ENCODE results near the gene SLC6A11. TPM values are rescaled to one million over a fixed set of nuclear protein-coding genes. Genes with fewer than 3 reads are reported as not detected.

The SLC6A11 gene
- total RNA-seq, 1 donor = not detected

DNA sequence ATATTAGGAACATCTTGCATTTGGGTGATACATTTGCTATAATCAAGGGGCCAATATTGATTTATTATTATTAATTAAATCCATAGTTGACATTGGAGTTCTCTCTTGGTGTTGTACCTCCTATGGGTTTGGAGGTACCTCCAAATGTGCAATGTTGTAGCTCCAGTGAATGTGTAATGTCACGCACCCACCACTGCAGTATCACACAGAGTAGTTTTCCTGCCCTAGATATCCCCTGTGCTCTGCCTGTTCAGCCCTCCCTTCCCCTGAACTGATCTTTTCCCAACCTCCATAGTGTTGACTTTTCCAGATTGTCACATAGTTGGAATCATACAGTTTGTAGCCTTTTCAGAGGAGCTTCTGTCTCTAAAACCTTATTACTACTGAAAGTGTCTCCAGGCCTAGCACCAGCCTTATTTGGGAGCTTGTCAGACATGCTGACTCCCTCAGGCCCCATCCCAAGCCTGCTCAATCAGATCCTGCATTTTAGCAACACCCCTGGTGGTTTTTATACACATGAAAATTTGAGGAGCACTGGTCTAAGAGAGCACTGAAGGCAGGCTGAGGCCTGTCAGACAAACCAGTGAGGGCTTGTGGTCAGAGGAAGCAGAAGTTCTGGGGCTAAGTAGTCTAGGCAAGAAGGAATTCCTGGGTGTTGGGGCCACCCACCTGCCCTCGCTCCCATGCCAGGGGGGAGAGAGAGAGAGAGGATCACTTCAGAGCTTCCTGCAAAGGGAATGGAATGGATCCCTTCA, 73.4 kb downstream of the SLC6A11 start:
- TF ChIP-seq, protein P1, sequence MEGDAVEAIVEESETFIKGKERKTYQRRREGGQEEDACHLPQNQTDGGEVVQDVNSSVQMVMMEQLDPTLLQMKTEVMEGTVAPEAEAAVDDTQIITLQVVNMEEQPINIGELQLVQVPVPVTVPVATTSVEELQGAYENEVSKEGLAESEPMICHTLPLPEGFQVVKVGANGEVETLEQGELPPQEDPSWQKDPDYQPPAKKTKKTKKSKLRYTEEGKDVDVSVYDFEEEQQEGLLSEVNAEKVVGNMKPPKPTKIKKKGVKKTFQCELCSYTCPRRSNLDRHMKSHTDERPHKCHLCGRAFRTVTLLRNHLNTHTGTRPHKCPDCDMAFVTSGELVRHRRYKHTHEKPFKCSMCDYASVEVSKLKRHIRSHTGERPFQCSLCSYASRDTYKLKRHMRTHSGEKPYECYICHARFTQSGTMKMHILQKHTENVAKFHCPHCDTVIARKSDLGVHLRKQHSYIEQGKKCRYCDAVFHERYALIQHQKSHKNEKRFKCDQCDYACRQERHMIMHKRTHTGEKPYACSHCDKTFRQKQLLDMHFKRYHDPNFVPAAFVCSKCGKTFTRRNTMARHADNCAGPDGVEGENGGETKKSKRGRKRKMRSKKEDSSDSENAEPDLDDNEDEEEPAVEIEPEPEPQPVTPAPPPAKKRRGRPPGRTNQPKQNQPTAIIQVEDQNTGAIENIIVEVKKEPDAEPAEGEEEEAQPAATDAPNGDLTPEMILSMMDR (IDR thresholded peaks at IDR 0.05; ENCODE audit: extremely low read depth, low read depth, low read length) = no peak
- no peaks in the 10 kb centered on the region for H3K36me3 ChIP-seq (ENCODE audit: insufficient read depth, low read length)
- H3K9me3 ChIP-seq (ENCODE audit: low read depth, low read length) = peaks cover 6% of the 10 kb centered on the region
- no peak overlapping the region for H3K4me2 ChIP-seq (ENCODE audit: insufficient read depth, low read length)
- peaks cover 4% of the 10 kb centered on the region for H3K27me3 ChIP-seq (ENCODE audit: insufficient read depth, low read length)
- no peak overlapping the region for H2AFZ ChIP-seq (ENCODE audit: low read length)
- no peak overlapping the region for H3K27ac ChIP-seq (ENCODE audit: low read depth, low read length)
- no peak overlapping the region for H3K4me3 ChIP-seq (ENCODE audit: insufficient read depth, low read length)
- H4K20me1 ChIP-seq (ENCODE audit: insufficient read depth, low read length) = no peaks in the 10 kb centered on the region
- H3K79me2 ChIP-seq (ENCODE audit: insufficient read depth, low read length) = no peaks in the 10 kb centered on the region
- no peak for DNase-seq (ENCODE audit: insufficient read length, low spot score, missing footprints)
- H3K4me1 ChIP-seq (ENCODE audit: insufficient read depth, low read length) = no peaks in the 10 kb centered on the region

DNA sequence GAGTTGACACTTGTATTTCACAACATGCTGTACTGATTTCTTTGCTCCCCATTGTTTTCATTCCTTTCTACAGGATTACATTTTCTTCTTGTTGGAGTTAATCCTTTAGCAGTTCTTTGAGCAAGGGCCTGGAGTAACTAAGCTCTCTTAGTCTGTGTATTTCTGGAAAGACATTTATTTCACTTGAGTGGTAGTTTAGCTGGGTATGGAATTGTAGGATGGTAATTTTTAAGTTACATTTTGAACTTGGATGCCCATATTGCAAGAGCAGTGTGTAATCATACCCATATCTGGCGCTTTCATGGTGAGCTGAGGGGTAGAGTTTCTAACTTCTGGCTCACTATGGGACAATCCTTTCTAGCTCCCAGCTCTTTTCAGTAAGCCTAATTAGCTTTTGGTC, 74.6 kb downstream of the SLC6A11 start:
- Histone ChIP-seq H3K79me2 (ENCODE audit: insufficient read depth, low read length) (no peaks in the 10 kb centered on the region), H3K4me1 (ENCODE audit: insufficient read depth, low read length) (no peaks in the 10 kb centered on the region), H4K20me1 (ENCODE audit: insufficient read depth, low read length) (no peaks in the 10 kb centered on the region), H3K27me3 (ENCODE audit: insufficient read depth, low read length) (no peaks in the 10 kb centered on the region), H3K36me3 (ENCODE audit: insufficient read depth, low read length) (no peaks in the 10 kb centered on the region), H2AFZ (ENCODE audit: low read length) (no peak overlapping the region), H3K27ac (ENCODE audit: low read depth, low read length) (no peak overlapping the region), H3K4me2 (ENCODE audit: insufficient read depth, low read length) (no peak overlapping the region), H3K9me3 (ENCODE audit: low read depth, low read length) (peaks cover 6% of the 10 kb centered on the region), H3K4me3 (ENCODE audit: insufficient read depth, low read length) (no peak overlapping the region)
- DNase-seq (ENCODE audit: insufficient read length, low spot score, missing footprints) = no peak
- TF ChIP-seq, protein P1 (IDR thresholded peaks at IDR 0.05; ENCODE audit: extremely low read depth, low read depth, low read length) = no peak

DNA sequence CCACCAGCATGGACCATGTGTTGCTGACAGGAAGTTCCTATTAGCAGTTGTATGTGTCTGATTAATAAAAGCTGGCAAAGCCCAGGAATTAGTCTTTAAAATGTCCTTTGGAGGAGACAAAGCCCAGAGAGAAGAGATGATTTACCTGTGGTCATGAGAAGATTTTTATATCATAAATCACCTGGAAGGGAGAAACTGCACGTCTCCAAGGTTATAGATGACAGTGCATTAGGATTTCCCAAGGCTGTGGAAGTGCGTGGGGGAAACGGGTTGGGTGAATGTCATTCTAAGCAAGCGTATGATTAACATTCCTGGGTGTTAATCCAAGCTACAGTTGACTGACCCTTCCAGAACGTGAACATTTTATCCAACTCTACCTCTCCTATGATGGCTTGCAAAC, 76.6 kb downstream of the SLC6A11 start:
- H3K79me2 ChIP-seq (ENCODE audit: insufficient read depth, low read length) = no peaks in the 10 kb centered on the region
- H4K20me1 ChIP-seq (ENCODE audit: insufficient read depth, low read length) = no peaks in the 10 kb centered on the region
- no peaks in the 10 kb centered on the region for H3K36me3 ChIP-seq (ENCODE audit: insufficient read depth, low read length)
- H3K9me3 ChIP-seq (ENCODE audit: low read depth, low read length) = peaks cover 6% of the 10 kb centered on the region
- no peak overlapping the region for H3K4me2 ChIP-seq (ENCODE audit: insufficient read depth, low read length)
- no peaks in the 10 kb centered on the region for H3K4me1 ChIP-seq (ENCODE audit: insufficient read depth, low read length)
- H3K27me3 ChIP-seq (ENCODE audit: insufficient read depth, low read length) = no peaks in the 10 kb centered on the region
- DNase-seq (ENCODE audit: insufficient read length, low spot score, missing footprints) = no peak
- H3K4me3 ChIP-seq (ENCODE audit: insufficient read depth, low read length) = no peak overlapping the region
- TF ChIP-seq, protein P1 (IDR thresholded peaks at IDR 0.05; ENCODE audit: extremely low read depth, low read depth, low read length) = no peak
- H3K27ac ChIP-seq (ENCODE audit: low read depth, low read length) = no peak overlapping the region
- no peak overlapping the region for H2AFZ ChIP-seq (ENCODE audit: low read length)

DNA sequence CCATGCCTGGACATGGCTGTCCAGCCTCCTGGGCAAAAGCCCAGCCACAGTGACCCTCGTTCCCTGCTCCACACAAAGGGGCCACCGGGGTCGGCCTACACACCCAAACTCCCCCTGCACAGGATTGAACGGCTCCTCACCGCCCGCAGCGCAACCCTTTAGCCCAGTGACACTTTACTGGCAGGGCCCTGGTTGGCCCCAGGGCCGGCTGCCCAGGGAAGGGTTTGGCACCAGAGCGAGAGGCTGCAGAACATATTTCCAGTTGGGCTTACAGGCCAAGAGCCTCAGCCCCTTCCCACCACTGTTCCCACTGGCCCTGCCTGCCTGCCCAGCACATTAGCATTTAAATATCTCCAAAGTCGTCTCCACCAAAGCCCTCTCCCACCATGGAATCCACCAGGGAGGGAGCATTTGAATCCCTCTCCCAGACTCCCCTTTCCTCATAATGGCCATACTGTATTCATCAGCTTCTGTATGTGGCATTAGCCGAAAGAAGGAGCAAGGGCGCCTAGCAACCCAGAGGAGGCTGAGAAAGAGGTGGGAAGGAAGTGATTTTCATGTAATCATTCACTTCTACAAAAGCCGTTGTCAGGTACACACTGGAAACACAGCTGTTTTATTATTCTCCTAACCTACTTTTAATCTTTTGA, 85.4 kb downstream of the SLC6A11 start:
- H3K27ac ChIP-seq (ENCODE audit: low read depth, low read length) = no peak overlapping the region
- H3K36me3 ChIP-seq (ENCODE audit: insufficient read depth, low read length) = no peaks in the 10 kb centered on the region
- H3K79me2 ChIP-seq (ENCODE audit: insufficient read depth, low read length) = no peaks in the 10 kb centered on the region
- TF ChIP-seq, protein P1 (IDR thresholded peaks at IDR 0.05; ENCODE audit: extremely low read depth, low read depth, low read length) = no peak
- H3K4me2 ChIP-seq (ENCODE audit: insufficient read depth, low read length) = no peak overlapping the region
- H3K4me3 ChIP-seq (ENCODE audit: insufficient read depth, low read length) = no peak overlapping the region
- no peak overlapping the region for H2AFZ ChIP-seq (ENCODE audit: low read length)
- no peaks in the 10 kb centered on the region for H3K9me3 ChIP-seq (ENCODE audit: low read depth, low read length)
- DNase-seq (ENCODE audit: insufficient read length, low spot score, missing footprints) = no peak
- H4K20me1 ChIP-seq (ENCODE audit: insufficient read depth, low read length) = no peaks in the 10 kb centered on the region
- peaks cover 8% of the 10 kb centered on the region for H3K27me3 ChIP-seq (ENCODE audit: insufficient read depth, low read length)
- no peaks in the 10 kb centered on the region for H3K4me1 ChIP-seq (ENCODE audit: insufficient read depth, low read length)
